Thyroid gland (tissue), 4 donors: Measurements from ENCODE around the gene ACE.

Experiments
- CTCF ChIP-seq, 6 experiments: fragments of 200-600 bp in 3 of 6; fragments of 450-650 bp in 3 of 6; sonication (generic) in 3 of 6; IDR thresholded peaks; one replicate each; pipeline ENCODE4 v1.5.1; 2016 to 2019; ENCODE audit warnings: antibody characterized with exemption in 6 of 6, mild to moderate bottlenecking in 2 of 6, inconsistent platforms in 1 of 6, moderate library complexity in 1 of 6
- POLR2A ChIP-seq, 2 donors: fragments of 450-650 bp; IDR thresholded peaks; one replicate each; pipeline ENCODE4 v1.6.1; 2017; ENCODE audit warnings: antibody characterized with exemption in 2 of 2, mild to moderate bottlenecking in 2 of 2, moderate library complexity in 1 of 2

- TF ChIP-seq POLR2A (IDR thresholded peaks at IDR 0.05) (no peak), CTCF (IDR thresholded peaks at IDR 0.05) (no peak)
Observed at GRCh38 chr17:63451150-63451549, 25.7 kb upstream of the ACE start.
